GM23338 (cell line): Measurements from ENCODE around the gene MVB12B. TPM values are rescaled to one million over a fixed set of nuclear protein-coding genes. Genes with fewer than 3 reads are reported as not detected.

Experiments
- EZH2 ChIP-seq: fragments of 200-600 bp; sonication (generic); IDR thresholded peaks from one replicate; pipeline ENCODE4 v1.8.0; 2017; ENCODE audit warnings: antibody characterized with exemption, mild to moderate bottlenecking, low read depth; ENCODE audit not compliant: unreplicated experiment
- EZH2phosphoT487 ChIP-seq: fragments of 200-600 bp; sonication (generic); IDR thresholded peaks from one replicate; pipeline ENCODE4 v1.8.1; 2018; ENCODE audit warnings: antibody characterized with exemption; ENCODE audit not compliant: unreplicated experiment
- JUNB ChIP-seq: IDR thresholded peaks from one replicate; pipeline ENCODE4 v1.6.1; 2016; ENCODE audit warnings: antibody characterized with exemption; ENCODE audit not compliant: unreplicated experiment
- NANOG ChIP-seq: IDR thresholded peaks from 2 replicates; pipeline ENCODE4 v1.6.1; 2016; ENCODE audit warnings: antibody characterized with exemption, borderline replicate concordance
- polyA plus RNA-seq: library from polyadenylated mRNA; unstranded; fragments of >200 nt; fragmentation: Nextera tagmentation; extraction: Ambion mirVana; gene quantifications from 2 replicates; pipeline ENCODE4 v1.2.1, GENCODE V29; 2016
- total RNA-seq: library from RNA; depleted of rRNA; stranded (reverse); fragments of >200 nt; shearing (Covaris generic); gene quantifications from 2 replicates; pipeline ENCODE4 v1.2.3, GENCODE V29; 2014
- TF ChIP-seq, protein P1 (sequence below): fragments of 250-450 bp; sonication (Bioruptor Pico); IDR thresholded peaks from 2 replicates; pipeline ENCODE4 v1.5.0; 2020; ENCODE audit warnings: mild to moderate bottlenecking, moderate library complexity
- TF ChIP-seq, protein P2 (sequence below), 2 experiments: fragments of 200-600 bp in 1 of 2; sonication (generic) in 1 of 2; conservative IDR thresholded peaks; 2 replicates each; pipeline versions ENCODE4 v1.5.1 to v1.6.1; 2016 to 2017; ENCODE audit warnings: antibody characterized with exemption in 2 of 2, low read depth in 2 of 2, mild to moderate bottlenecking in 2 of 2, moderate library complexity in 1 of 2
- TF ChIP-seq, protein P3 (sequence below): IDR thresholded peaks from one replicate; pipeline ENCODE4 v1.6.1; 2018; ENCODE audit warnings: antibody characterized with exemption; ENCODE audit not compliant: unreplicated experiment

The MVB12B gene
- total and polyA plus RNA-seq, 2 experiments from 2014 or later = 1.9 to 6.6 TPM

DNA sequence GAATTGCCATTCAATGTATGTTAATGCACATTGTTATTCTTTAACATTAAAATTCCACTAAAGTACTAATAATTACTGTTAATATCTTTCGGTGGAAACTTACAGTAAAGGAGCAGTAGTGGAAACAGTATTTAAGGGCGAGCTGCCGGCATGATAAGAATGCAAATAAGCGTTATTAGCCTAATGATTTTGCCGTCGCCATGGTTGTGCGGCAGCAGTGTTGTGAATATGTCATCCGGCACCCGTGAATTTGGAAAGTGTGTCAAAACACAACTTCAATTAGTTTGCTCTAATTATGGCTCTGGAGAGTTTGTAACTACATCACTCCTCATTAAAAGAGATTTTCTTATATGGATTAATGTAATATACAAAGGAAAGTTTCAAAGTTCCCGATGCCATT lies 81.4 kb downstream of the MVB12B start (continued):
- TF ChIP-seq, protein P1, sequence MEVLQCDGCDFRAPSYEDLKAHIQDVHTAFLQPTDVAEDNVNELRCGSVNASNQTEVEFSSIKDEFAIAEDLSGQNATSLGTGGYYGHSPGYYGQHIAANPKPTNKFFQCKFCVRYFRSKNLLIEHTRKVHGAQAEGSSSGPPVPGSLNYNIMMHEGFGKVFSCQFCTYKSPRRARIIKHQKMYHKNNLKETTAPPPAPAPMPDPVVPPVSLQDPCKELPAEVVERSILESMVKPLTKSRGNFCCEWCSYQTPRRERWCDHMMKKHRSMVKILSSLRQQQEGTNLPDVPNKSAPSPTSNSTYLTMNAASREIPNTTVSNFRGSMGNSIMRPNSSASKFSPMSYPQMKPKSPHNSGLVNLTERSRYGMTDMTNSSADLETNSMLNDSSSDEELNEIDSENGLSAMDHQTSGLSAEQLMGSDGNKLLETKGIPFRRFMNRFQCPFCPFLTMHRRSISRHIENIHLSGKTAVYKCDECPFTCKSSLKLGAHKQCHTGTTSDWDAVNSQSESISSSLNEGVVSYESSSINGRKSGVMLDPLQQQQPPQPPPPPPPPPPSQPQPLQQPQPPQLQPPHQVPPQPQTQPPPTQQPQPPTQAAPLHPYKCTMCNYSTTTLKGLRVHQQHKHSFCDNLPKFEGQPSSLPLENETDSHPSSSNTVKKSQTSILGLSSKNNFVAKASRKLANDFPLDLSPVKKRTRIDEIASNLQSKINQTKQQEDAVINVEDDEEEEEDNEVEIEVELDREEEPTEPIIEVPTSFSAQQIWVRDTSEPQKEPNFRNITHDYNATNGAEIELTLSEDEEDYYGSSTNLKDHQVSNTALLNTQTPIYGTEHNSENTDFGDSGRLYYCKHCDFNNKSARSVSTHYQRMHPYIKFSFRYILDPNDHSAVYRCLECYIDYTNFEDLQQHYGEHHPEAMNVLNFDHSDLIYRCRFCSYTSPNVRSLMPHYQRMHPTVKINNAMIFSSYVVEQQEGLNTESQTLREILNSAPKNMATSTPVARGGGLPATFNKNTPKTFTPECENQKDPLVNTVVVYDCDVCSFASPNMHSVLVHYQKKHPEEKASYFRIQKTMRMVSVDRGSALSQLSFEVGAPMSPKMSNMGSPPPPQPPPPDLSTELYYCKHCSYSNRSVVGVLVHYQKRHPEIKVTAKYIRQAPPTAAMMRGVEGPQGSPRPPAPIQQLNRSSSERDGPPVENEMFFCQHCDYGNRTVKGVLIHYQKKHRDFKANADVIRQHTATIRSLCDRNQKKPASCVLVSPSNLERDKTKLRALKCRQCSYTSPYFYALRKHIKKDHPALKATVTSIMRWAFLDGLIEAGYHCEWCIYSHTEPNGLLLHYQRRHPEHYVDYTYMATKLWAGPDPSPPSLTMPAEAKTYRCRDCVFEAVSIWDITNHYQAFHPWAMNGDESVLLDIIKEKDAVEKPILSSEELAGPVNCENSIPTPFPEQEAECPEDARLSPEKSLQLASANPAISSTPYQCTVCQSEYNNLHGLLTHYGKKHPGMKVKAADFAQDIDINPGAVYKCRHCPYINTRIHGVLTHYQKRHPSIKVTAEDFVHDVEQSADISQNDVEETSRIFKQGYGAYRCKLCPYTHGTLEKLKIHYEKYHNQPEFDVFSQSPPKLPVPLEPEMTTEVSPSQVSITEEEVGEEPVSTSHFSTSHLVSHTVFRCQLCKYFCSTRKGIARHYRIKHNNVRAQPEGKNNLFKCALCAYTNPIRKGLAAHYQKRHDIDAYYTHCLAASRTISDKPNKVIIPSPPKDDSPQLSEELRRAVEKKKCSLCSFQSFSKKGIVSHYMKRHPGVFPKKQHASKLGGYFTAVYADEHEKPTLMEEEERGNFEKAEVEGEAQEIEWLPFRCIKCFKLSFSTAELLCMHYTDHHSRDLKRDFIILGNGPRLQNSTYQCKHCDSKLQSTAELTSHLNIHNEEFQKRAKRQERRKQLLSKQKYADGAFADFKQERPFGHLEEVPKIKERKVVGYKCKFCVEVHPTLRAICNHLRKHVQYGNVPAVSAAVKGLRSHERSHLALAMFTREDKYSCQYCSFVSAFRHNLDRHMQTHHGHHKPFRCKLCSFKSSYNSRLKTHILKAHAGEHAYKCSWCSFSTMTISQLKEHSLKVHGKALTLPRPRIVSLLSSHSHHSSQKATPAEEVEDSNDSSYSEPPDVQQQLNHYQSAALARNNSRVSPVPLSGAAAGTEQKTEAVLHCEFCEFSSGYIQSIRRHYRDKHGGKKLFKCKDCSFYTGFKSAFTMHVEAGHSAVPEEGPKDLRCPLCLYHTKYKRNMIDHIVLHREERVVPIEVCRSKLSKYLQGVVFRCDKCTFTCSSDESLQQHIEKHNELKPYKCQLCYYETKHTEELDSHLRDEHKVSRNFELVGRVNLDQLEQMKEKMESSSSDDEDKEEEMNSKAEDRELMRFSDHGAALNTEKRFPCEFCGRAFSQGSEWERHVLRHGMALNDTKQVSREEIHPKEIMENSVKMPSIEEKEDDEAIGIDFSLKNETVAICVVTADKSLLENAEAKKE (CRISPR knock-in tag) = no peak
- no peak for TF ChIP-seq EZH2phosphoT487
- TF ChIP-seq NANOG = no peak
- TF ChIP-seq, protein P2, sequence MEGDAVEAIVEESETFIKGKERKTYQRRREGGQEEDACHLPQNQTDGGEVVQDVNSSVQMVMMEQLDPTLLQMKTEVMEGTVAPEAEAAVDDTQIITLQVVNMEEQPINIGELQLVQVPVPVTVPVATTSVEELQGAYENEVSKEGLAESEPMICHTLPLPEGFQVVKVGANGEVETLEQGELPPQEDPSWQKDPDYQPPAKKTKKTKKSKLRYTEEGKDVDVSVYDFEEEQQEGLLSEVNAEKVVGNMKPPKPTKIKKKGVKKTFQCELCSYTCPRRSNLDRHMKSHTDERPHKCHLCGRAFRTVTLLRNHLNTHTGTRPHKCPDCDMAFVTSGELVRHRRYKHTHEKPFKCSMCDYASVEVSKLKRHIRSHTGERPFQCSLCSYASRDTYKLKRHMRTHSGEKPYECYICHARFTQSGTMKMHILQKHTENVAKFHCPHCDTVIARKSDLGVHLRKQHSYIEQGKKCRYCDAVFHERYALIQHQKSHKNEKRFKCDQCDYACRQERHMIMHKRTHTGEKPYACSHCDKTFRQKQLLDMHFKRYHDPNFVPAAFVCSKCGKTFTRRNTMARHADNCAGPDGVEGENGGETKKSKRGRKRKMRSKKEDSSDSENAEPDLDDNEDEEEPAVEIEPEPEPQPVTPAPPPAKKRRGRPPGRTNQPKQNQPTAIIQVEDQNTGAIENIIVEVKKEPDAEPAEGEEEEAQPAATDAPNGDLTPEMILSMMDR (conservative IDR thresholded peaks at IDR 0.05; ENCODE audit: low read depth in 2 of 2) = no peak
- TF ChIP-seq EZH2 = no peak
- TF ChIP-seq JUNB = no peak
- TF ChIP-seq, protein P3, sequence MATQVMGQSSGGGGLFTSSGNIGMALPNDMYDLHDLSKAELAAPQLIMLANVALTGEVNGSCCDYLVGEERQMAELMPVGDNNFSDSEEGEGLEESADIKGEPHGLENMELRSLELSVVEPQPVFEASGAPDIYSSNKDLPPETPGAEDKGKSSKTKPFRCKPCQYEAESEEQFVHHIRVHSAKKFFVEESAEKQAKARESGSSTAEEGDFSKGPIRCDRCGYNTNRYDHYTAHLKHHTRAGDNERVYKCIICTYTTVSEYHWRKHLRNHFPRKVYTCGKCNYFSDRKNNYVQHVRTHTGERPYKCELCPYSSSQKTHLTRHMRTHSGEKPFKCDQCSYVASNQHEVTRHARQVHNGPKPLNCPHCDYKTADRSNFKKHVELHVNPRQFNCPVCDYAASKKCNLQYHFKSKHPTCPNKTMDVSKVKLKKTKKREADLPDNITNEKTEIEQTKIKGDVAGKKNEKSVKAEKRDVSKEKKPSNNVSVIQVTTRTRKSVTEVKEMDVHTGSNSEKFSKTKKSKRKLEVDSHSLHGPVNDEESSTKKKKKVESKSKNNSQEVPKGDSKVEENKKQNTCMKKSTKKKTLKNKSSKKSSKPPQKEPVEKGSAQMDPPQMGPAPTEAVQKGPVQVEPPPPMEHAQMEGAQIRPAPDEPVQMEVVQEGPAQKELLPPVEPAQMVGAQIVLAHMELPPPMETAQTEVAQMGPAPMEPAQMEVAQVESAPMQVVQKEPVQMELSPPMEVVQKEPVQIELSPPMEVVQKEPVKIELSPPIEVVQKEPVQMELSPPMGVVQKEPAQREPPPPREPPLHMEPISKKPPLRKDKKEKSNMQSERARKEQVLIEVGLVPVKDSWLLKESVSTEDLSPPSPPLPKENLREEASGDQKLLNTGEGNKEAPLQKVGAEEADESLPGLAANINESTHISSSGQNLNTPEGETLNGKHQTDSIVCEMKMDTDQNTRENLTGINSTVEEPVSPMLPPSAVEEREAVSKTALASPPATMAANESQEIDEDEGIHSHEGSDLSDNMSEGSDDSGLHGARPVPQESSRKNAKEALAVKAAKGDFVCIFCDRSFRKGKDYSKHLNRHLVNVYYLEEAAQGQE = no peak
